Endothelial cell of umbilical vein (primary cell): ENCODE results near the gene CCDC85C. TPM values are rescaled to one million over a fixed set of nuclear protein-coding genes. Genes with fewer than 3 reads are reported as not detected.

Experiments used
- BruUV-seq: library from RNA; stranded (reverse); fragments of 400-500 nt; replicated peaks from 2 replicates; lab custom pipeline; 2021; lab: Mats Ljungman, UMichigan
- CTCF ChIA-PET: fragments of 300-600, 350-600 bp; sonication (Branson Sonifier 250); formaldehyde crosslinking; loops from one replicate; lab custom pipeline; 2021; ENCODE audit warnings: antibody characterized with exemption, inconsistent platforms; lab: Charles Lee
- POLR2A ChIA-PET: fragments of 300-600, 350-600 bp; sonication (Branson Sonifier 250); formaldehyde crosslinking; loops from one replicate; lab custom pipeline; 2021; ENCODE audit warnings: antibody characterized with exemption, inconsistent platforms; lab: Charles Lee
- DNase-seq: peaks from one replicate; pipeline ENCODE4 v3.0.0-alpha.2; 2011; ENCODE audit warnings: low read depth, low spot score
- FAIRE-seq: peaks from 2 replicates; lab custom pipeline; 2011; peaks lifted over from hg19 to GRCh38; lab: Jason Lieb, UNC
- H2AFZ ChIP-seq: 2 replicates; pipeline ENCODE4 v1.6.0; 2012; ENCODE audit warnings: low read depth, low read length, control low read depth, inconsistent platforms
- H3K27ac ChIP-seq: 2 replicates; pipeline ENCODE4 v1.5.1; 2011; ENCODE audit warnings: low read depth, mild to moderate bottlenecking, control low read depth, low read length, moderate library complexity; ENCODE audit not compliant: insufficient read depth
- H3K27me3 ChIP-seq, 2 experiments: 2 replicates each; pipeline versions ENCODE4 v1.6.0 to v1.6.1; 2011; ENCODE audit warnings: low read length in 2 of 2, mixed read lengths in 1 of 2; ENCODE audit not compliant: control insufficient read depth in 2 of 2, insufficient read depth in 2 of 2
- H3K36me3 ChIP-seq, 2 experiments: 2 replicates in 1 of 2; 3 replicates in 1 of 2; pipeline ENCODE4 v1.5.1; 2011; ENCODE audit warnings: low read length in 2 of 2, mild to moderate bottlenecking in 1 of 2, moderate library complexity in 1 of 2; ENCODE audit not compliant: control insufficient read depth in 2 of 2, insufficient read depth in 2 of 2; ENCODE audit errors: extremely low read depth in 1 of 2
- H3K4me1 ChIP-seq: 3 replicates; pipeline ENCODE4 v1.5.1; 2011; ENCODE audit warnings: mild to moderate bottlenecking, low read length; ENCODE audit not compliant: control insufficient read depth, insufficient read depth; ENCODE audit errors: extremely low read depth
- H3K4me2 ChIP-seq: 2 replicates; pipeline ENCODE4 v1.6.1; 2011; ENCODE audit warnings: low read length, control low read depth, mixed read lengths; ENCODE audit not compliant: insufficient read depth
- H3K4me3 ChIP-seq, 3 experiments: fragments of 200-600 bp in 1 of 3; sonication (generic), shearing (Covaris generic) in 1 of 3; replicated peaks in 1 of 3; 2 replicates each; pipeline ENCODE4 v1.5.1; 2011 to 2016; ENCODE audit warnings: control low read depth in 3 of 3, low read length in 3 of 3, mild to moderate bottlenecking in 2 of 3, inconsistent platforms in 1 of 3, low read depth in 1 of 3, moderate library complexity in 1 of 3; ENCODE audit not compliant: insufficient read depth in 1 of 3
- H3K79me2 ChIP-seq: 2 replicates; pipeline ENCODE4 v1.6.0; 2012; ENCODE audit warnings: low read length, inconsistent platforms; ENCODE audit not compliant: control insufficient read depth, insufficient read depth
- H3K9ac ChIP-seq: replicated peaks from 2 replicates; pipeline ENCODE3; 2011; ENCODE audit warnings: low read length, control low read depth; ENCODE audit not compliant: insufficient read depth; ENCODE audit errors: extremely low read depth
- H3K9me1 ChIP-seq: replicated peaks from 3 replicates; pipeline ENCODE4 v1.6.0; 2011; ENCODE audit warnings: mild to moderate bottlenecking, low read length; ENCODE audit not compliant: control insufficient read depth, insufficient read depth; ENCODE audit errors: extremely low read depth
- H3K9me3 ChIP-seq: replicated peaks from 2 replicates; pipeline ENCODE4 v1.5.1; 2012; ENCODE audit warnings: low read length, inconsistent platforms; ENCODE audit not compliant: control insufficient read depth, insufficient read depth
- H4K20me1 ChIP-seq: replicated peaks from 2 replicates; pipeline ENCODE3; 2011; ENCODE audit warnings: mild to moderate bottlenecking, low read length; ENCODE audit not compliant: control insufficient read depth, insufficient read depth; ENCODE audit errors: extremely low read depth
- FOS ChIP-seq: IDR thresholded peaks from 2 replicates; pipeline ENCODE4 v1.6.1; 2011; ENCODE audit warnings: mild to moderate bottlenecking, low read length, moderate library complexity, borderline replicate concordance; ENCODE audit not compliant: insufficient read depth
- JUN ChIP-seq: IDR thresholded peaks from 2 replicates; pipeline ENCODE4 v1.6.1; 2011; ENCODE audit warnings: borderline replicate concordance, low read depth; ENCODE audit not compliant: insufficient read length, insufficient read depth
- dilution Hi-C: fragments of 300-500 bp; cut with MboI; formaldehyde crosslinking; loops from one replicate; pipeline ENCODE4 v1.15.0; 2019; ENCODE audit warnings: low sequenced_read_pairs; ENCODE audit not compliant: extremely low pct_ligation_motif_present
- intact Hi-C: fragments of 100-400 bp; cut with micrococcal nuclease; formaldehyde crosslinking; loops from one replicate; pipeline ENCODE4 v1.10.0; 2022
- polyA plus RNA-seq, 4 experiments: library from polyadenylated mRNA; depleted of rRNA in 3 of 4; stranded (reverse) in 3 of 4; unstranded in 1 of 4; fragments of >200 nt; gene quantifications; 2 replicates each; pipeline versions ENCODE4 v1.2.1 to v1.2.3, GENCODE V29; 2011 to 2012; ENCODE audit warnings: missing spikeins in 1 of 4
- total RNA-seq: library from RNA; stranded (reverse); gene quantifications from 2 replicates; pipeline ENCODE4 v1.2.3, GENCODE V29; 2021
- TF ChIP-seq, protein P1 (sequence below), 2 donors: IDR thresholded peaks; 1 replicate in 1 of 2; 2 replicates in 1 of 2; pipeline ENCODE4 v1.5.1; 2011; ENCODE audit warnings: low read length in 2 of 2, mild to moderate bottlenecking in 2 of 2, moderate library complexity in 2 of 2, control low read depth in 1 of 2, inconsistent platforms in 1 of 2, low read depth in 1 of 2; ENCODE audit not compliant: insufficient read depth in 1 of 2; ENCODE audit errors: extremely low read depth in 1 of 2

CCDC85C gene
- total and polyA plus RNA-seq, 2 donors (not counting 3 experiments of a cell fraction or from before 2014, with no cell fraction given) = 7.5 to 17.8 TPM

GRCh38 chr14:99524804-99525698 lies 79.0 kb downstream of the CCDC85C start:
- Histone ChIP-seq H3K4me2 (no peak overlapping the region), H4K20me1 (no peaks in the 10 kb centered on the region), H2AFZ (no peak overlapping the region), H3K27ac (no peak overlapping the region), H3K9me3 (no peaks in the 10 kb centered on the region), H3K79me2 (no peaks in the 10 kb centered on the region), H3K9me1 (no peaks in the 10 kb centered on the region), H3K27me3 (no peaks in the 10 kb centered on the region), H3K4me3 (no peak overlapping the region), H3K36me3 (no peaks in the 10 kb centered on the region), H3K4me1 (peaks cover 15% of the 10 kb centered on the region), H3K9ac (no peak overlapping the region)
- DNase-seq (peak; percentile 24), FAIRE-seq (peak; percentile 42)
- ChIA-PET CTCF (interaction anchor here (1.0 to 6.1 kb wide), 9 partner anchors 8 to 111 kb away, joined by 3 to 52 read pairs (median 3); partner anchors contain the start of gene CCDC85C), POLR2A (no interaction called here)
- BruUV-seq = no TSS peak
- TF ChIP-seq JUN (no peak), FOS (no peak)
- TF ChIP-seq, protein P1, sequence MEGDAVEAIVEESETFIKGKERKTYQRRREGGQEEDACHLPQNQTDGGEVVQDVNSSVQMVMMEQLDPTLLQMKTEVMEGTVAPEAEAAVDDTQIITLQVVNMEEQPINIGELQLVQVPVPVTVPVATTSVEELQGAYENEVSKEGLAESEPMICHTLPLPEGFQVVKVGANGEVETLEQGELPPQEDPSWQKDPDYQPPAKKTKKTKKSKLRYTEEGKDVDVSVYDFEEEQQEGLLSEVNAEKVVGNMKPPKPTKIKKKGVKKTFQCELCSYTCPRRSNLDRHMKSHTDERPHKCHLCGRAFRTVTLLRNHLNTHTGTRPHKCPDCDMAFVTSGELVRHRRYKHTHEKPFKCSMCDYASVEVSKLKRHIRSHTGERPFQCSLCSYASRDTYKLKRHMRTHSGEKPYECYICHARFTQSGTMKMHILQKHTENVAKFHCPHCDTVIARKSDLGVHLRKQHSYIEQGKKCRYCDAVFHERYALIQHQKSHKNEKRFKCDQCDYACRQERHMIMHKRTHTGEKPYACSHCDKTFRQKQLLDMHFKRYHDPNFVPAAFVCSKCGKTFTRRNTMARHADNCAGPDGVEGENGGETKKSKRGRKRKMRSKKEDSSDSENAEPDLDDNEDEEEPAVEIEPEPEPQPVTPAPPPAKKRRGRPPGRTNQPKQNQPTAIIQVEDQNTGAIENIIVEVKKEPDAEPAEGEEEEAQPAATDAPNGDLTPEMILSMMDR (IDR thresholded peaks at IDR 0.05; ENCODE audit: extremely low read depth in 1 of 2, insufficient read depth in 1 of 2, low read depth in 1 of 2, low read length in 2 of 2) = peak in 1 of 2 donors; percentile 13
- dilution Hi-C loops (no loop called here), intact Hi-C loops (loop anchor here (2.0 to 5.0 kb wide), 2 partner anchors 14 to 422 kb away; no protein-coding TSS in a partner anchor)
